Measurements from ENCODE around the gene DLG2.
A peak's percentile ranks its signal among the peaks of the same experiment; 100 is the strongest.

Gene DLG2

GRCh38 chr11:83522911-83523310 is 2104.2 kb downstream of the DLG2 start:
- Histone ChIP-seq H3K4me1 (ENCODE audit: low read length) (peaks cover 36% of the 10 kb centered on the region), H3K27me3 (ENCODE audit: low read depth, low read length) (no peaks in the 10 kb centered on the region), H3K9me3 (ENCODE audit: insufficient read depth, low read length) (no peaks in the 10 kb centered on the region), H3K36me3 (replicated peaks; ENCODE audit: low read depth, low read length) (no peaks in the 10 kb centered on the region), H3K4me2 (ENCODE audit: low read length) (peak overlapping the region; percentile 9), H2AFZ (ENCODE audit: low read depth, low read length) (no peak overlapping the region), H3K4me3 (ENCODE audit: low read length) (no peak overlapping the region), H3K9ac (ENCODE audit: low read length) (no peak overlapping the region), H4K20me1 (ENCODE audit: insufficient read depth, low read length) (no peaks in the 10 kb centered on the region), H3K79me2 (ENCODE audit: low read length) (no peaks in the 10 kb centered on the region), H3K27ac (ENCODE audit: low read length) (peak overlapping the region; percentile 15)
- no peak for TF ChIP-seq EZH2phosphoT487 (IDR thresholded peaks at IDR 0.05; ENCODE audit: low read depth)
- TF ChIP-seq CTCF (IDR thresholded peaks at IDR 0.05; ENCODE audit: low read depth, low read length), result no peak

GRCh38 chr11:83521647-83522596 is 2105.2 kb downstream of the DLG2 start:
- Histone ChIP-seq H3K9me3 (ENCODE audit: insufficient read depth, low read length) (no peaks in the 10 kb centered on the region), H4K20me1 (ENCODE audit: insufficient read depth, low read length) (no peaks in the 10 kb centered on the region), H2AFZ (ENCODE audit: low read depth, low read length) (no peak overlapping the region), H3K36me3 (replicated peaks; ENCODE audit: low read depth, low read length) (no peaks in the 10 kb centered on the region), H3K9ac (ENCODE audit: low read length) (no peak overlapping the region), H3K4me3 (ENCODE audit: low read length) (no peak overlapping the region), H3K4me2 (ENCODE audit: low read length) (peak overlapping the region; percentile 9), H3K27me3 (ENCODE audit: low read depth, low read length) (no peaks in the 10 kb centered on the region), H3K79me2 (ENCODE audit: low read length) (no peaks in the 10 kb centered on the region), H3K4me1 (ENCODE audit: low read length) (peaks cover 36% of the 10 kb centered on the region), H3K27ac (ENCODE audit: low read length) (peak overlapping the region; percentile 15; the same call in 1 of the 2 replicates)
- TF ChIP-seq EZH2phosphoT487 (IDR thresholded peaks at IDR 0.05; ENCODE audit: low read depth) (no peak), CTCF (IDR thresholded peaks at IDR 0.05; ENCODE audit: low read depth, low read length) (peak; percentile 57)

- Histone ChIP-seq H3K27me3 (ENCODE audit: low read depth, low read length) (no peaks in the 10 kb centered on the region), H3K9me3 (ENCODE audit: insufficient read depth, low read length) (no peaks in the 10 kb centered on the region), H4K20me1 (ENCODE audit: insufficient read depth, low read length) (no peaks in the 10 kb centered on the region), H3K36me3 (replicated peaks; ENCODE audit: low read depth, low read length) (no peaks in the 10 kb centered on the region), H3K79me2 (ENCODE audit: low read length) (no peaks in the 10 kb centered on the region), H2AFZ (ENCODE audit: low read depth, low read length) (no peak overlapping the region), H3K4me1 (ENCODE audit: low read length) (peaks cover 36% of the 10 kb centered on the region), H3K9ac (ENCODE audit: low read length) (no peak overlapping the region), H3K4me3 (ENCODE audit: low read length) (no peak overlapping the region), H3K27ac (ENCODE audit: low read length) (no peak overlapping the region), H3K4me2 (ENCODE audit: low read length) (peak overlapping the region; percentile 31)
- TF ChIP-seq EZH2phosphoT487 (IDR thresholded peaks at IDR 0.05; ENCODE audit: low read depth) (no peak), CTCF (IDR thresholded peaks at IDR 0.05; ENCODE audit: low read depth, low read length) (no peak)
Observed at GRCh38 chr11:83520849-83521248, 2106.3 kb downstream of the DLG2 start.

- H3K27me3 ChIP-seq (ENCODE audit: low read depth, low read length), result no peaks in the 10 kb centered on the region
- no peak for TF ChIP-seq CTCF (IDR thresholded peaks at IDR 0.05; ENCODE audit: low read depth, low read length)
- TF ChIP-seq EZH2phosphoT487 (IDR thresholded peaks at IDR 0.05; ENCODE audit: low read depth), result no peak
- H2AFZ ChIP-seq (ENCODE audit: low read depth, low read length), result no peak overlapping the region
- H3K4me3 ChIP-seq (ENCODE audit: low read length), result no peak overlapping the region
- H4K20me1 ChIP-seq (ENCODE audit: insufficient read depth, low read length), result no peaks in the 10 kb centered on the region
- H3K36me3 ChIP-seq (replicated peaks; ENCODE audit: low read depth, low read length), result no peaks in the 10 kb centered on the region
- no peaks in the 10 kb centered on the region for H3K9me3 ChIP-seq (ENCODE audit: insufficient read depth, low read length)
- H3K79me2 ChIP-seq (ENCODE audit: low read length), result no peaks in the 10 kb centered on the region
- no peak overlapping the region for H3K4me2 ChIP-seq (ENCODE audit: low read length)
- no peaks in the 10 kb centered on the region for H3K4me1 ChIP-seq (ENCODE audit: low read length)
- H3K27ac ChIP-seq (ENCODE audit: low read length), result no peak overlapping the region
- no peak overlapping the region for H3K9ac ChIP-seq (ENCODE audit: low read length)
Observed at GRCh38 chr11:83511646-83512045, 2115.5 kb downstream of the DLG2 start.
